ENCODE measurements around the gene EEF1B2. TPM values are rescaled to one million over a fixed set of nuclear protein-coding genes. Genes with fewer than 3 reads are reported as not detected.
"Not testable (repeated sequence)": the region's sequence is repeated elsewhere in the genome, so short reads cannot be mapped to it uniquely, and the experiment has no call there.

The EEF1B2 gene
- total RNA-seq, 6 experiments from 2014 or later, result 146 to 228 (median 190) TPM

DNA sequence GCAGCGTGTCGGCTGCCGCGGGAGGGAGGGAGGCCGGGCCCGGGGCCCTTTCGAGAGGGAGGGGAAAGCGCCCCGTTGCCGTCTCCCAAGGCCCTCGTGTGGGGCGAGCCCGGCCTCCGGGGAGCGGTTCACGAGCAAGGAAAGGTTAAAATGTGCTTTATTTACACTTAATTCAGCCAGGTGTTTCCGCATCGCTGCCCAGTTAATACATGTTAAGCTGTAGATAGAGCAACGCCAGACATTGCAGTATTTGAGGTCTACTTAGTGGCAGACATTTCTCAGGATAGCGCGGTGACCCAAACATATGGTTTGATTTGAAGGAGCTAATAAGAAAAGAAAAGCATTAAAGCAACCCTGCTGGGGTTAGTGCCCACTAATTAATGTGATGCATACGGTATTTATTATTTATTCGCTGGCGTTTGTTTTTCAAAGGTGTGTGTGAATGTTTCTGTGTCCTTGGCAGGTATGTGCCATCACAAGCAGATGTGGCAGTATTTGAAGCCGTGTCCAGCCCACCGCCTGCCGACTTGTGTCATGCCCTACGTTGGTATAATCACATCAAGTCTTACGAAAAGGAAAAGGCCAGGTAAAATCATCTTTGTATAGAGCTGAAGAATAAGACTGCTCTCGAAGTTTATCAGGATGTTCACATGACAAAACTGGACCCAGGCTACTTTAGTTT lies 571 bp downstream of the EEF1B2 start:
- ATAC-seq, result peak in 1 of 4 donors; percentile 67
- peak overlapping the region; percentile 88 to 95 (median 91) for H3K27ac ChIP-seq
- peaks cover 0 to 28% (median 14%) of the 10 kb centered on the region in 4 donors for H3K36me3 ChIP-seq
- H3K4me1 ChIP-seq, result peaks cover 0 to 34% (median 8%) of the 10 kb centered on the region in 4 donors
- no peaks in the 10 kb centered on the region for H3K9me3 ChIP-seq
- intact Hi-C loops (cut with DNase I), result no loop called here
- 4% methylated on average over 18 of the region's 30 CpGs for WGBS (ENCODE audit: insufficient coverage, low coverage, low lambda C conversion rate, missing lambda C conversion rate)
- DNase-seq, result peak in 1 of 3 donors; percentile 67
- TF ChIP-seq, protein P1, sequence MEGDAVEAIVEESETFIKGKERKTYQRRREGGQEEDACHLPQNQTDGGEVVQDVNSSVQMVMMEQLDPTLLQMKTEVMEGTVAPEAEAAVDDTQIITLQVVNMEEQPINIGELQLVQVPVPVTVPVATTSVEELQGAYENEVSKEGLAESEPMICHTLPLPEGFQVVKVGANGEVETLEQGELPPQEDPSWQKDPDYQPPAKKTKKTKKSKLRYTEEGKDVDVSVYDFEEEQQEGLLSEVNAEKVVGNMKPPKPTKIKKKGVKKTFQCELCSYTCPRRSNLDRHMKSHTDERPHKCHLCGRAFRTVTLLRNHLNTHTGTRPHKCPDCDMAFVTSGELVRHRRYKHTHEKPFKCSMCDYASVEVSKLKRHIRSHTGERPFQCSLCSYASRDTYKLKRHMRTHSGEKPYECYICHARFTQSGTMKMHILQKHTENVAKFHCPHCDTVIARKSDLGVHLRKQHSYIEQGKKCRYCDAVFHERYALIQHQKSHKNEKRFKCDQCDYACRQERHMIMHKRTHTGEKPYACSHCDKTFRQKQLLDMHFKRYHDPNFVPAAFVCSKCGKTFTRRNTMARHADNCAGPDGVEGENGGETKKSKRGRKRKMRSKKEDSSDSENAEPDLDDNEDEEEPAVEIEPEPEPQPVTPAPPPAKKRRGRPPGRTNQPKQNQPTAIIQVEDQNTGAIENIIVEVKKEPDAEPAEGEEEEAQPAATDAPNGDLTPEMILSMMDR (IDR thresholded peaks at IDR 0.05), result no peak
- no peak for TF ChIP-seq POLR2A (IDR thresholded peaks at IDR 0.05)
- H3K27me3 ChIP-seq, result no peaks in the 10 kb centered on the region
- H3K4me3 ChIP-seq, result peak overlapping the region; percentile 89 to 96 (median 93)

DNA sequence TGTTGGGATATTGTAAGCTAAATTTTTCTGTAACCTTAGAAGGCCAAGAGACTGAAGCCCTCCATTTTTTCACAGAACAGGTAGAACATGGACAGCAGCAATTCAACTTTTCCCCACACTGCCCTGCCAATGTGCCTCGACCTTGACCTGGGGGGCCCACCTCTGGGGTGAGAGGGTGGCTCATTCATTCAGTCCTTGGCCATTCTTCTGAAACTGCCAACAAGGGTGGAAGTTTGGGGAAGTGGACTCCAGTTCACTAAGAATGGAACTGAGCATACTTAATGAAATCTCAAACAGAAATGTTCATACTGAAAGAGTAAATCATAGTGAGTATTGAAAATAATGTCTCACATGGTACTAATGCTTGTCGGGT lies 1.1 kb downstream of the EEF1B2 start:
- intact Hi-C loops (cut with DNase I), result no loop called here
- no peak for ATAC-seq
- no peak for TF ChIP-seq POLR2A (IDR thresholded peaks at IDR 0.05)
- TF ChIP-seq, protein P1 (IDR thresholded peaks at IDR 0.05), result no peak

DNA sequence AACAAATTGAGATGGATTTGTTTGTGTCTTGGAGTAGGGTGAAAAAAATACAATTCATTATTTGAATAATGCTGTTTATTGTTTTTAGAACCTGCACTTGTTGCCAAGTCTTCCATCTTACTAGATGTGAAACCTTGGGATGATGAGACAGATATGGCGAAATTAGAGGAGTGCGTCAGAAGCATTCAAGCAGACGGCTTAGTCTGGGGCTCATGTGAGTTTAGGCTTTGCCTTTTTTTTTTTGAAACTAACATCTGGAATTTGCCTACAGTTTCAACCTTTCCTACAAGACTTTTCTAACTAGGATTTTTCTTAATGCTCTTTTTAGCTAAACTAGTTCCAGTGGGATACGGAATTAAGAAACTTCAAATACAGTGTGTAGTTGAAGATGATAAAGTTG lies 2.7 kb downstream of the EEF1B2 start:
- ATAC-seq; DNase-seq; H3K9me3 ChIP-seq; H3K27me3 ChIP-seq; H3K4me3 ChIP-seq; intact Hi-C loops (cut with DNase I); H3K27ac ChIP-seq: not testable (repeated sequence)
- Histone ChIP-seq H3K36me3 (peaks cover 0 to 28% (median 14%) of the 10 kb centered on the region in 4 donors), H3K4me1 (peaks cover 0 to 24% (median 8%) of the 10 kb centered on the region in 4 donors)
- WGBS (ENCODE audit: insufficient coverage, low coverage, low lambda C conversion rate, missing lambda C conversion rate), result 84% methylated on average over 4 of the region's 4 CpGs

More for the DNA sequence above, 1.1 kb downstream of the EEF1B2 start:
- Histone ChIP-seq H3K36me3 (peaks cover 0 to 28% (median 14%) of the 10 kb centered on the region in 4 donors), H3K4me1 (peaks cover 0 to 32% (median 8%) of the 10 kb centered on the region in 4 donors), H3K27ac (no peak overlapping the region), H3K9me3 (no peaks in the 10 kb centered on the region), H3K27me3 (no peaks in the 10 kb centered on the region), H3K4me3 (peak overlapping the region; percentile 89 to 96 (median 93))
- DNase-seq, result no peak
- 16% methylated on average over 2 of the region's 2 CpGs for WGBS (ENCODE audit: insufficient coverage, low coverage, low lambda C conversion rate, missing lambda C conversion rate)

DNA sequence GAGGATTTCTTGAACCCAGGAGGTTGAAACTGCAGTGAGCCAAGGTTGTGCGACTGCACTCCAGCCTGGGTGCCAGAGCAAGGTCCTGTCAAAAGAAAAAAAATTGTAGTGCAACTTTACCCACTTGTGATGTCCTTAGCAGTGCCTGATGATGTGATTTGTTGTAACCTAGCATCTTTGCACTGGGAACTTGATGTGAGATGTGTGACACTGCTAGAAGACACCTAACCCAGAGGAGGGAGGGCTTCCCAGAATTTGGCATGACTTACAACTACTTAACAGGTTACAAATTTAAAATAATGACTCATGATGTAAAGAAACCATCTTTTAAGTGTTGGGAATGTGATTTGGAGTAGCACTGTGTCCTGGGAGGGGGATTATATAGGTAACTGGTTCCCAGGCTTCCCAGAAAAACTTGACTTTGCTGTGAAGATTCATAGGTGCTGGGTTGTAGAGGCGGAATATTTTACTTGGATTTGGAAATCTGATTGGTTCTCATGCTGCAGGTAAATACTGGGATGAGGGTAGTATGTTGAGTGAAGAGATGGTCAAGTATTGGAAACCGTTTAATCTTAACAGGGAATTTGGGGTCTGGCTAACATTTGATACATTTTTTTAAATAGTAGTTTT lies 3.7 kb downstream of the EEF1B2 start:
- DNase-seq (no peak), ATAC-seq (no peak)
- no peak overlapping the region for H3K4me3 ChIP-seq
- intact Hi-C loops (cut with DNase I), result no loop called here
- TF ChIP-seq, protein P1 (IDR thresholded peaks at IDR 0.05), result no peak
- no peak for TF ChIP-seq POLR2A (IDR thresholded peaks at IDR 0.05)
- peaks cover 0 to 17% (median 8%) of the 10 kb centered on the region in 4 donors for H3K4me1 ChIP-seq
- H3K27me3 ChIP-seq, result no peaks in the 10 kb centered on the region
- H3K36me3 ChIP-seq, result peaks cover 0 to 28% (median 14%) of the 10 kb centered on the region in 4 donors
- no peaks in the 10 kb centered on the region for H3K9me3 ChIP-seq
- H3K27ac ChIP-seq, result no peak overlapping the region
- 97% methylated on average over 3 of the region's 3 CpGs for WGBS (ENCODE audit: insufficient coverage, low coverage, low lambda C conversion rate, missing lambda C conversion rate)

DNA sequence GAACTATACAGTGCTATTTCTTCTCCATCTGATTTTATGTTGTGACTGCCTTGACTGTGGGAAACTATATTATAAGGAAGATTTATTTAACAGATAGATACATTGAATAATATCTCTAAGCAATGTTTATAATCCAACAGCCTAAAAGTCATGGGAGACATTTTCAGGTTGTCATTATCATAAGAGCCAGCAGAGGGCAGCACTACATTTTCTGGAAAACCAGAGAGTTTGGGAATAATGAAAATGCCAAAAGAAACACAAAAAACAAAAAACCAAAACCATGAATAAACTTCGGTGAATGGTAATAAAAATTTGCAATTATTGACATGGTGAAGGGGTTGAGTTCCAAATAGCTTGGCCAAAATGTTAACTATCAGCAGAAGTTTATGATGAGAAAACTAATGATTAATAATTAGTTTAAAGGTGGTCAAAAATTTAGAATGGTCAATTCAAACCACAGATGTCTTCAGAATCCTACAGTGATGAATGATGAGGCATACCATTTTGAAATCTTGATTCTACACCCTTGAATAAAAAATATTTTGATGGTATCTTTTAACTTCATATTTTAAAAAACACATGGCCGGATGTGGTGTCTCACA lies 4.7 kb downstream of the EEF1B2 start:
- Histone ChIP-seq H3K9me3 (no peaks in the 10 kb centered on the region), H3K4me3 (no peak overlapping the region), H3K4me1 (peaks cover 0 to 17% (median 8%) of the 10 kb centered on the region in 4 donors), H3K27ac (no peak overlapping the region), H3K27me3 (no peaks in the 10 kb centered on the region), H3K36me3 (peaks cover 0 to 28% (median 14%) of the 10 kb centered on the region in 4 donors)
- no peak for DNase-seq
- WGBS (ENCODE audit: insufficient coverage, low coverage, low lambda C conversion rate, missing lambda C conversion rate), result 33% methylated on average over 1 of the region's 2 CpGs
- no peak for ATAC-seq
- no peak for TF ChIP-seq POLR2A (IDR thresholded peaks at IDR 0.05)
- TF ChIP-seq, protein P1 (IDR thresholded peaks at IDR 0.05), result peak; percentile 57 to 80 (median 78)
- intact Hi-C loops (cut with DNase I), result no loop called here

DNA sequence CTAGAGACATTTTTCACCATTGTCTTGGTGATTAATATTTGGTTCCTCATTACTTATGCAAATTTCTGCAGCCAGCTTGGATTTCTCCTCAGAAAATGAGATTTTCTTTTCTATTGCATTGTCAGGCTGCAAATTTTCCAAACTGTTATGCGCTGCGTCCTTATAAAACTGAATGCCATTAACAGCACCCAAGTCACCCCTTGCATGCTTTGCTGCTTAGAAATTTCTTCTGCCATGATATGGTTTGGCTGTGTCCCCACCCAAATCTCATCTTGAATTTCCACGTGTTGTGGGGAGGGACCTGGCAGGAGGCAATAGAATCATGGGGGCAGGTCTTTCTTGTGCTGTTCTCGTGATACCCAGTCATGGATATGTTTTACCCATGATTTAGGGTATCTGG lies 8.5 kb downstream of the EEF1B2 start:
- H3K4me1 ChIP-seq; H3K27ac ChIP-seq; H3K9me3 ChIP-seq; DNase-seq; ATAC-seq; H3K36me3 ChIP-seq; H3K27me3 ChIP-seq; H3K4me3 ChIP-seq; intact Hi-C loops (cut with DNase I): not testable (repeated sequence)
- 98% methylated on average over 4 of the region's 4 CpGs for WGBS (ENCODE audit: insufficient coverage, low coverage, low lambda C conversion rate, missing lambda C conversion rate)

All from right lobe of liver (tissue), 6 donors.